SK-N-SH (cell line): ENCODE results near the gene TSHZ2.

Source experiments
- CHD2 ChIP-seq: fragments of 150-350 bp; IDR thresholded peaks from 2 replicates; pipeline ENCODE4 v1.6.1; 2018; ENCODE audit warnings: low read length; ENCODE audit not compliant: partially characterized antibody
- CTCF ChIP-seq: fragments of 200-600 bp; sonication (generic); IDR thresholded peaks from 2 replicates; pipeline ENCODE4 v1.6.1; 2017; ENCODE audit warnings: antibody characterized with exemption, mild to moderate bottlenecking, moderate library complexity
- EZH2phosphoT487 ChIP-seq: fragments of 200-600 bp; sonication (generic); IDR thresholded peaks from 2 replicates; pipeline ENCODE4 v1.6.1; 2017; ENCODE audit warnings: low read depth, mixed run types, mild to moderate bottlenecking, antibody characterized with exemption, moderate library complexity, borderline replicate concordance
- MAX ChIP-seq: IDR thresholded peaks from 2 replicates; pipeline ENCODE4 v1.4.0; 2012; ENCODE audit warnings: low read depth
- NFIC ChIP-seq: IDR thresholded peaks from 2 replicates; pipeline ENCODE4 v1.4.0; 2012; ENCODE audit warnings: borderline replicate concordance
- NRF1 ChIP-seq: IDR thresholded peaks from 2 replicates; pipeline ENCODE4 v1.6.1; 2012; ENCODE audit warnings: low read depth, mild to moderate bottlenecking, low read length
- POLR2AphosphoS5 ChIP-seq: IDR thresholded peaks from 2 replicates; pipeline ENCODE4 v1.6.1; 2012; ENCODE audit warnings: low read depth, low read length
- RAD21 ChIP-seq: IDR thresholded peaks from 2 replicates; pipeline ENCODE4 v1.6.1; 2012; ENCODE audit warnings: mild to moderate bottlenecking, low read length
- RFX5 ChIP-seq: IDR thresholded peaks from 2 replicates; pipeline ENCODE4 v1.6.1; 2012; ENCODE audit warnings: mild to moderate bottlenecking, improper control_type of control experiment, low read length
- TAF1 ChIP-seq: IDR thresholded peaks from 2 replicates; pipeline ENCODE4 v1.6.1; 2012; ENCODE audit warnings: low read depth, mild to moderate bottlenecking, low read length, moderate library complexity, borderline replicate concordance
- TEAD4 ChIP-seq: IDR thresholded peaks from 2 replicates; pipeline ENCODE4 v1.4.0; 2012; ENCODE audit warnings: mild to moderate bottlenecking, borderline replicate concordance; ENCODE audit not compliant: insufficient read depth
- USF1 ChIP-seq: IDR thresholded peaks from 2 replicates; pipeline ENCODE4 v1.4.0; 2012; ENCODE audit warnings: low read depth, borderline replicate concordance
- USF2 ChIP-seq: fragments of 150-350 bp; IDR thresholded peaks from 2 replicates; pipeline ENCODE4 v1.6.1; 2017; ENCODE audit warnings: antibody characterized with exemption, low read length, low read depth, borderline replicate concordance

- TF ChIP-seq NFIC (no peak), MAX (no peak), CTCF (no peak), RFX5 (no peak), USF1 (no peak), RAD21 (no peak), EZH2phosphoT487 (no peak), POLR2AphosphoS5 (no peak), CHD2 (no peak), TAF1 (no peak), NRF1 (no peak), USF2 (no peak), TEAD4 (no peak)
Measured at GRCh38 chr20:53448875-53449274, 476.7 kb downstream of the TSHZ2 start.
